IMR-90 (cell line): ENCODE data around the gene TIGIT.
"Not testable (repeated sequence)": the region's sequence is repeated elsewhere in the genome, so short reads cannot be mapped to it uniquely, and the experiment has no call there.

ENCODE experiments used
- BHLHE40 ChIP-seq: fragments of 150-350 bp; IDR thresholded peaks from 2 replicates; pipeline ENCODE4 v1.6.1; 2016; ENCODE audit warnings: mild to moderate bottlenecking, low read depth, low read length
- CEBPB ChIP-seq: IDR thresholded peaks from 2 replicates; pipeline ENCODE4 v1.6.1; 2012; ENCODE audit warnings: low read depth, low read length, improper control_type of control experiment
- CHD1 ChIP-seq: IDR thresholded peaks from 2 replicates; pipeline ENCODE4 v1.6.1; 2012; ENCODE audit warnings: low read depth, low read length, improper control_type of control experiment
- FOS ChIP-seq: fragments of 150-350 bp; IDR thresholded peaks from 2 replicates; pipeline ENCODE4 v1.6.1; 2016; ENCODE audit warnings: low read depth, low read length
- MAFK ChIP-seq: IDR thresholded peaks from 2 replicates; pipeline ENCODE4 v1.6.1; 2012; ENCODE audit warnings: low read depth, low read length, improper control_type of control experiment
- NFE2L2 ChIP-seq: fragments of 150-350 bp; IDR thresholded peaks from 2 replicates; pipeline ENCODE4 v1.6.1; 2016; ENCODE audit warnings: low read depth, mild to moderate bottlenecking, low read length
- POLR2A ChIP-seq: IDR thresholded peaks from 2 replicates; pipeline ENCODE4 v1.6.1; 2012; ENCODE audit warnings: mild to moderate bottlenecking, low read depth, low read length
- RAD21 ChIP-seq: IDR thresholded peaks from 2 replicates; pipeline ENCODE4 v1.6.1; 2012; ENCODE audit warnings: low read length, improper control_type of control experiment
- RCOR1 ChIP-seq: IDR thresholded peaks from 2 replicates; pipeline ENCODE4 v1.6.1; 2012; ENCODE audit warnings: mild to moderate bottlenecking, low read length, improper control_type of control experiment; ENCODE audit not compliant: insufficient replicate concordance
- RFX5 ChIP-seq: IDR thresholded peaks from 2 replicates; pipeline ENCODE4 v1.8.0; 2012; ENCODE audit warnings: low read depth, mild to moderate bottlenecking, low read length, moderate library complexity
- SMC3 ChIP-seq: fragments of 150-350 bp; IDR thresholded peaks from 2 replicates; pipeline ENCODE4 v1.6.1; 2016; ENCODE audit warnings: low read depth, mild to moderate bottlenecking, antibody characterized with exemption, low read length, moderate library complexity
- TF ChIP-seq, protein P1 (sequence below): conservative IDR thresholded peaks from 2 replicates; pipeline ENCODE4 v1.5.1; 2012; ENCODE audit warnings: mild to moderate bottlenecking, low read depth, low read length, improper control_type of control experiment
- TF ChIP-seq, protein P2 (sequence below): fragments of 150-350 bp; IDR thresholded peaks from 2 replicates; pipeline ENCODE4 v1.6.1; 2017; ENCODE audit warnings: mild to moderate bottlenecking, antibody characterized with exemption, low read length, low read depth

DNA sequence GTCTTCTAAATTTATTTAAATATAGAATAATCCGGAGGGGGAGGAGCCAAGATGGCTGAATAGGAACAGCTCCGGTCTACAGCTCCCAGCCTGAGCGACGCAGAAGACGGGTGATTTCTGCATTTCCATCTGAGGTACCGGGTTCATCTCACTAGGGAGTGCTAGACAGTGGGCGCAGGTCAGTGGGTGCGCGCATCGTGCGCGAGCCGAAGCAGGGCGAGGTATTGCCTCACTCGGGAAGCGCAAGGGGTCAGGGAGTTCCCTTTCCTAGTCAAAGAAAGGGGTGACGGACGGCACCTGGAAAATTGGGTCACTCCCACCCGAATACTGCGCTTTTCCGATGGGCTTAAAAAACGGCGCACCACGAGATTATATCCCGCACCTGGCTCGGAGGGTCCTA, 17.0 kb upstream of the TIGIT start:
- TF ChIP-seq, protein P1, sequence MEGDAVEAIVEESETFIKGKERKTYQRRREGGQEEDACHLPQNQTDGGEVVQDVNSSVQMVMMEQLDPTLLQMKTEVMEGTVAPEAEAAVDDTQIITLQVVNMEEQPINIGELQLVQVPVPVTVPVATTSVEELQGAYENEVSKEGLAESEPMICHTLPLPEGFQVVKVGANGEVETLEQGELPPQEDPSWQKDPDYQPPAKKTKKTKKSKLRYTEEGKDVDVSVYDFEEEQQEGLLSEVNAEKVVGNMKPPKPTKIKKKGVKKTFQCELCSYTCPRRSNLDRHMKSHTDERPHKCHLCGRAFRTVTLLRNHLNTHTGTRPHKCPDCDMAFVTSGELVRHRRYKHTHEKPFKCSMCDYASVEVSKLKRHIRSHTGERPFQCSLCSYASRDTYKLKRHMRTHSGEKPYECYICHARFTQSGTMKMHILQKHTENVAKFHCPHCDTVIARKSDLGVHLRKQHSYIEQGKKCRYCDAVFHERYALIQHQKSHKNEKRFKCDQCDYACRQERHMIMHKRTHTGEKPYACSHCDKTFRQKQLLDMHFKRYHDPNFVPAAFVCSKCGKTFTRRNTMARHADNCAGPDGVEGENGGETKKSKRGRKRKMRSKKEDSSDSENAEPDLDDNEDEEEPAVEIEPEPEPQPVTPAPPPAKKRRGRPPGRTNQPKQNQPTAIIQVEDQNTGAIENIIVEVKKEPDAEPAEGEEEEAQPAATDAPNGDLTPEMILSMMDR = not testable (repeated sequence)
- TF ChIP-seq, protein P2, sequence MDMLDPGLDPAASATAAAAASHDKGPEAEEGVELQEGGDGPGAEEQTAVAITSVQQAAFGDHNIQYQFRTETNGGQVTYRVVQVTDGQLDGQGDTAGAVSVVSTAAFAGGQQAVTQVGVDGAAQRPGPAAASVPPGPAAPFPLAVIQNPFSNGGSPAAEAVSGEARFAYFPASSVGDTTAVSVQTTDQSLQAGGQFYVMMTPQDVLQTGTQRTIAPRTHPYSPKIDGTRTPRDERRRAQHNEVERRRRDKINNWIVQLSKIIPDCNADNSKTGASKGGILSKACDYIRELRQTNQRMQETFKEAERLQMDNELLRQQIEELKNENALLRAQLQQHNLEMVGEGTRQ = not testable (repeated sequence)
- not testable (repeated sequence) for TF ChIP-seq CEBPB, POLR2A, BHLHE40, NFE2L2, RFX5, RCOR1, MAFK, RAD21, SMC3, CHD1, FOS
